Measurements from ENCODE around the gene RNF223. TPM values are rescaled to one million over a fixed set of nuclear protein-coding genes. Genes with fewer than 3 reads are reported as not detected.

RNF223 gene
- total and polyA plus RNA-seq, 2 of the 13 experiments (the other 11 are each of a cell fraction or from before 2014, with no cell fraction given), result 0.03 TPM; not detected in 1

GRCh38 chr1:1033009-1033587 lies 41.0 kb downstream of the RNF223 start (continued):
- TF ChIP-seq, protein P1, sequence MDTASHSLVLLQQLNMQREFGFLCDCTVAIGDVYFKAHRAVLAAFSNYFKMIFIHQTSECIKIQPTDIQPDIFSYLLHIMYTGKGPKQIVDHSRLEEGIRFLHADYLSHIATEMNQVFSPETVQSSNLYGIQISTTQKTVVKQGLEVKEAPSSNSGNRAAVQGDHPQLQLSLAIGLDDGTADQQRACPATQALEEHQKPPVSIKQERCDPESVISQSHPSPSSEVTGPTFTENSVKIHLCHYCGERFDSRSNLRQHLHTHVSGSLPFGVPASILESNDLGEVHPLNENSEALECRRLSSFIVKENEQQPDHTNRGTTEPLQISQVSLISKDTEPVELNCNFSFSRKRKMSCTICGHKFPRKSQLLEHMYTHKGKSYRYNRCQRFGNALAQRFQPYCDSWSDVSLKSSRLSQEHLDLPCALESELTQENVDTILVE (CRISPR knock-in tag; IDR thresholded peaks at IDR 0.05), result no peak
- TF ChIP-seq KDM4B (CRISPR knock-in tag; IDR thresholded peaks at IDR 0.05), result no peak
- TF ChIP-seq ZSCAN9 (CRISPR knock-in tag; IDR thresholded peaks at IDR 0.05; ENCODE audit: borderline replicate concordance), result no peak
- TF ChIP-seq ZNF225 (CRISPR knock-in tag; IDR thresholded peaks at IDR 0.05), result no peak

DNA sequence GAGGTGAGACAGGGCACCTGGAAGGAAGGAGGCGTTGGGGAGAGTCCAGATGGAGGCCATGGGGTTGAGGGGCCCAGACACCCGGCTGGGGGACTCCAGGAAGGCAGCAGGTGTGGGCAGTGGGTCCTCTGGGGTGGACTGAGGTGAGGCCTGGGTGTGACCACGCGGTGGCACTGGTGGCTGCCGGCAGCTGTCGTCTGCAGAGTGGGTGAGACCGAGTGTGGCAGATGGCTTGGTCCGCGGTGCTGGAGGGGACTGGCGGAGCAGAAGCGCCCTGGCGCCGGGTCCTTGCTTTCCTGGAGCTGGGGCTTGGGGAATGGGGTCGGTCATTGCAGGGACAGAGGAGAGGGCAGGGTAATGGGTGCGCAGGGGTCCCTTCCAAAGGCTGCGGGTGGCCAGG lies 41.7 kb downstream of the RNF223 start:
- FAIRE-seq (no peak), ATAC-seq (no peak; the same call in 2 of the 3 replicates), DNase-seq (ENCODE audit: low spot score) (no peak)
- H3K9me3 ChIP-seq (ENCODE audit: low read length), result no peaks in the 10 kb centered on the region
- no peak overlapping the region for H3K9ac ChIP-seq (ENCODE audit: insufficient read depth, low read depth, low read length)
- over 99% methylated on average over 16 of the region's 16 CpGs for WGBS (ENCODE audit: low lambda C conversion rate)
- H3K4me1 ChIP-seq (ENCODE audit: insufficient read depth, low read length), result peaks cover 37% of the 10 kb centered on the region
- CTCF ChIA-PET (ENCODE audit: low intra/inter-chr PET ratio, low total read pairs), result no interaction called here
- H2AFZ ChIP-seq (ENCODE audit: low read length), result no peak overlapping the region
- no peaks in the 10 kb centered on the region for H3K27me3 ChIP-seq (ENCODE audit: control insufficient read depth in 1 of 2, insufficient read depth in 2 of 2, low read length in 2 of 2)
- H3K4me3 ChIP-seq (replicated peaks in 1 of 3; ENCODE audit: insufficient read depth in 1 of 3, low read depth in 2 of 3, low read length in 3 of 3), result no peak overlapping the region
- no peak overlapping the region for H3K4me2 ChIP-seq (ENCODE audit: low read depth, low read length)
- H3K36me3 ChIP-seq (replicated peaks in 1 of 2; ENCODE audit: control insufficient read depth in 1 of 2, insufficient read depth in 2 of 2, low read length in 2 of 2), result peaks cover 7 to 12% of the 10 kb centered on the region in 2 experiments; a peak in 4 of 5 replicates
- no TSS peak for BruUV-seq (replicated peaks)
- H4K20me1 ChIP-seq (ENCODE audit: insufficient read depth, low read length), result peaks cover 9% of the 10 kb centered on the region; the same call in 1 of the 2 replicates
- no peak overlapping the region for H3K27ac ChIP-seq (ENCODE audit: extremely low read length, insufficient read depth, low read length)
- POLR2A ChIA-PET, result interaction anchor here (0.7 kb wide), 1 partner anchor 26 kb away, joined by 3 read pairs; no protein-coding TSS in a partner anchor
- H3K79me2 ChIP-seq (ENCODE audit: insufficient read depth, low read length), result no peaks in the 10 kb centered on the region
- intact Hi-C loops (cut with micrococcal nuclease; ENCODE audit: unreplicated experiment) (no loop called here), in situ Hi-C loops (cut with HindIII; ENCODE audit: extremely low pct_ligation_motif_present, low pct_unique_long_range_greater_than_20kb) (no loop called here)
- no peak for TF ChIP-seq PAWR (CRISPR knock-in tag; IDR thresholded peaks at IDR 0.05; ENCODE audit: borderline replicate concordance)
- no peak for TF ChIP-seq ZNF17 (CRISPR knock-in tag; IDR thresholded peaks at IDR 0.05)
- no peak for TF ChIP-seq ZNF331 (CRISPR knock-in tag; IDR thresholded peaks at IDR 0.05)
- TF ChIP-seq NONO (IDR thresholded peaks at IDR 0.05), result no peak
- no peak for TF ChIP-seq NONO (CRISPR knock-in tag; conservative IDR thresholded peaks at IDR 0.05)
- no peak for TF ChIP-seq CSRNP2 (CRISPR knock-in tag; conservative IDR thresholded peaks at IDR 0.05; ENCODE audit: low read depth)
- TF ChIP-seq SIX1 (CRISPR knock-in tag; IDR thresholded peaks at IDR 0.05; ENCODE audit: borderline replicate concordance), result no peak
- TF ChIP-seq MEIS2 (CRISPR knock-in tag; IDR thresholded peaks at IDR 0.05), result no peak
- TF ChIP-seq MBD4 (IDR thresholded peaks at IDR 0.05; ENCODE audit: borderline replicate concordance, low read length), result no peak
- TF ChIP-seq, protein P2, sequence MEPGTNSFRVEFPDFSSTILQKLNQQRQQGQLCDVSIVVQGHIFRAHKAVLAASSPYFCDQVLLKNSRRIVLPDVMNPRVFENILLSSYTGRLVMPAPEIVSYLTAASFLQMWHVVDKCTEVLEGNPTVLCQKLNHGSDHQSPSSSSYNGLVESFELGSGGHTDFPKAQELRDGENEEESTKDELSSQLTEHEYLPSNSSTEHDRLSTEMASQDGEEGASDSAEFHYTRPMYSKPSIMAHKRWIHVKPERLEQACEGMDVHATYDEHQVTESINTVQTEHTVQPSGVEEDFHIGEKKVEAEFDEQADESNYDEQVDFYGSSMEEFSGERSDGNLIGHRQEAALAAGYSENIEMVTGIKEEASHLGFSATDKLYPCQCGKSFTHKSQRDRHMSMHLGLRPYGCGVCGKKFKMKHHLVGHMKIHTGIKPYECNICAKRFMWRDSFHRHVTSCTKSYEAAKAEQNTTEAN (CRISPR knock-in tag; conservative IDR thresholded peaks at IDR 0.05), result no peak
- TF ChIP-seq, protein P3, sequence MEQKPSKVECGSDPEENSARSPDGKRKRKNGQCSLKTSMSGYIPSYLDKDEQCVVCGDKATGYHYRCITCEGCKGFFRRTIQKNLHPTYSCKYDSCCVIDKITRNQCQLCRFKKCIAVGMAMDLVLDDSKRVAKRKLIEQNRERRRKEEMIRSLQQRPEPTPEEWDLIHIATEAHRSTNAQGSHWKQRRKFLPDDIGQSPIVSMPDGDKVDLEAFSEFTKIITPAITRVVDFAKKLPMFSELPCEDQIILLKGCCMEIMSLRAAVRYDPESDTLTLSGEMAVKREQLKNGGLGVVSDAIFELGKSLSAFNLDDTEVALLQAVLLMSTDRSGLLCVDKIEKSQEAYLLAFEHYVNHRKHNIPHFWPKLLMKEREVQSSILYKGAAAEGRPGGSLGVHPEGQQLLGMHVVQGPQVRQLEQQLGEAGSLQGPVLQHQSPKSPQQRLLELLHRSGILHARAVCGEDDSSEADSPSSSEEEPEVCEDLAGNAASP (CRISPR knock-in tag; IDR thresholded peaks at IDR 0.05; ENCODE audit: borderline replicate concordance), result no peak
- no peak for TF ChIP-seq NBN (conservative IDR thresholded peaks at IDR 0.05)
- no peak for TF ChIP-seq SP5 (CRISPR knock-in tag; IDR thresholded peaks at IDR 0.05; ENCODE audit: borderline replicate concordance, low read depth)

Data from HepG2 (cell line).